ENCODE data around the gene SSNA1. TPM values are rescaled to one million over a fixed set of nuclear protein-coding genes. Genes with fewer than 3 reads are reported as not detected.

The SSNA1 gene
- total and polyA plus RNA-seq, 2 experiments from 2014 or later, result 82.2 to 128 TPM

DNA sequence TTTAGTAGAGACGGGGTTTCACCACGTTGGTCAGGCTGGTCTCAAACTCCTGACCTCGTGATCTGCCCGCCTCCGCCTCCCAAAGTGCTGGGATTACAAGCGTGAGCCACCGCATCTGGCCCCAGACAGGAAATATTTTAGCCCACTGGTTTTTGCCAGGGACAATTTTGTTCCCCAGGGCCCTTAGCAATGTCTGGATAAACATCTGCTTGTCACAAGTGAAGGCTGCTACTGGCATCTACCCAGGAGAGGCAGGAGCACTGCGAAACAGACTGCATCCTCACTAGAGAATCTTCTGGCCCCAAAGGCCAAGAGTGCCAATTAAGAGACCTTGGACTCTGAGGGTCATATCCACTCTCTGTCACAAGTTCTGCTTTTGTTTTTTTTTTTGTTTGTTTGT, 14.5 kb downstream of the SSNA1 start:
- no peak for DNase-seq (ENCODE audit: low spot score)
- TF ChIP-seq EZH2 (IDR thresholded peaks at IDR 0.05; ENCODE audit: borderline replicate concordance) (no peak), CTCF (IDR thresholded peaks at IDR 0.05; ENCODE audit: poor library complexity) (no peak), EZH2phosphoT487 (IDR thresholded peaks at IDR 0.05; ENCODE audit: low read depth, severe bottlenecking, unreplicated experiment) (no peak)
- no peaks in the 10 kb centered on the region for H3K9me2 ChIP-seq (replicated peaks; ENCODE audit: insufficient read depth)
- no peak overlapping the region for H3K4me3 ChIP-seq
- peaks cover 19% of the 10 kb centered on the region for H4K20me1 ChIP-seq (ENCODE audit: insufficient read depth, poor library complexity, severe bottlenecking)
- no peaks in the 10 kb centered on the region for H3K27me3 ChIP-seq
- 90% methylated on average over 8 of the region's 8 CpGs for WGBS (ENCODE audit: low lambda C conversion rate, missing lambda C conversion rate)
- H3K4me1 ChIP-seq (ENCODE audit: insufficient read depth), result peaks cover 47% of the 10 kb centered on the region
- peaks cover 74% of the 10 kb centered on the region for H3K79me2 ChIP-seq
- no peaks in the 10 kb centered on the region for H3K9me3 ChIP-seq (ENCODE audit: low read depth)
- no peak overlapping the region for H2AFZ ChIP-seq
- H3K4me2 ChIP-seq, result peak overlapping the region; percentile 87
- peak overlapping the region; percentile 65 for H3K27ac ChIP-seq
- H3K36me3 ChIP-seq (replicated peaks; ENCODE audit: insufficient read depth, low read depth), result no peaks in the 10 kb centered on the region

- Histone ChIP-seq H3K79me2 (peaks cover 56% of the 10 kb centered on the region), H3K27me3 (no peaks in the 10 kb centered on the region), H3K4me1 (ENCODE audit: insufficient read depth) (peaks cover 30% of the 10 kb centered on the region), H3K9me2 (replicated peaks; ENCODE audit: insufficient read depth) (no peaks in the 10 kb centered on the region), H4K20me1 (ENCODE audit: insufficient read depth, poor library complexity, severe bottlenecking) (peaks cover 2% of the 10 kb centered on the region), H3K4me2 (peak overlapping the region; percentile 87), H3K36me3 (replicated peaks; ENCODE audit: insufficient read depth, low read depth) (no peaks in the 10 kb centered on the region), H3K27ac (peak overlapping the region; percentile 88), H3K9me3 (ENCODE audit: low read depth) (no peaks in the 10 kb centered on the region), H2AFZ (peak overlapping the region; percentile 67), H3K4me3 (peak overlapping the region; percentile 83)
- DNase-seq (ENCODE audit: low spot score), result no peak
- 38% methylated on average over 21 of the region's 21 CpGs for WGBS (ENCODE audit: low lambda C conversion rate, missing lambda C conversion rate)
- TF ChIP-seq CTCF (IDR thresholded peaks at IDR 0.05; ENCODE audit: poor library complexity) (no peak), EZH2phosphoT487 (IDR thresholded peaks at IDR 0.05; ENCODE audit: low read depth, severe bottlenecking, unreplicated experiment) (no peak), EZH2 (IDR thresholded peaks at IDR 0.05; ENCODE audit: borderline replicate concordance) (no peak)
Measured at GRCh38 chr9:137204731-137205125, 16.3 kb downstream of the SSNA1 start.

DNA sequence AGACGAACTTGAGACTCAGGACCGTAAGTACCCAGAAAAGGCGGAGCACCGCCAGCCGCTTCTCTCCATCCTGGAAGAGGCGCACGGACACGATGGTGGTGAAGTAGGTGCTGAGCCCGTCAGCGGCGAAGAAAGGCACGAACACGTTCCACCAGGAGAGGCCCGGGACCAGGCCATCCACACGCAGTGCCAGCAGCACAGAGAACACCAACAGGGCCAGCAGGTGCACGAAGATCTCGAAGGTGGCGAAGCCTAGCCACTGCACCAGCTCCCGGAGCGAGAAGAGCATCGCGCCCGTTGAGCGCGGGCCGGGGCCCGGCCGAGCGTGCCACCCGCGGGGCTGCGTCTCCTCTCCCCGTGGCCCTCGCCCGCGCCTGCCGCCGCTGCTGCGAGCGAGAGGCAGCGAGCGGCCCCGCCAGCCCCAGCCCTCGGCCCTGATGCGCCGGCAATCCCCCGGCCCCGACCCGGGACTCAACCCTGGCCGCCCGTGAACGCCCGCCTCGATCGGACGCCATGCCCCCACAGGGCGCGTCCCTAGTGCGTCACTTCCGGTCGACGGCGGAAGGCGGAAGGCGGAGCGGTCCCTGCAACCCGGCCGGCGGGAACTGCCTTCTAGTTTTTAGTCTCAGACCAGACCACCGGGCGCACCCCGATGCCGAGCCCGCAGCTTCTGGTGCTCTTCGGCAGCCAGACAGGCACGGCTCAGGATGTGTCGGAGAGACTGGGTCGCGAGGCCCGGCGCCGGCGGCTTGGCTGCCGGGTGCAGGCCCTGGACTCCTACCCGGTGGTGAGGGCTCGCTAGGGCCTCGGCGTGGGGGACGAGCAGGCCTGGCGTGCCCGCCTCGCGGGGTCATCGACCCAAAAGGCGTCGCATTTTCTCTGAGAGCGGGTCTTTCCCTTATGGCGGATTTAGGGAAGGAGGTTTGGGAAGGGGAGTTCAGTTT, 16.9 kb downstream of the SSNA1 start, which contains the start of the genes NDOR1 and TMEM203:
NDOR1 (plus strand) TSS at position 575 of the 944 bp plus-strand sequence; CDS start at position 653, 78 bp downstream.
TMEM203 (minus strand) TSS at position 523 of the 944 bp plus-strand sequence; CDS start at position 289, 234 bp downstream.
- peak; percentile 94 for DNase-seq (ENCODE audit: low spot score)
- H3K9me2 ChIP-seq (replicated peaks; ENCODE audit: insufficient read depth), result no peaks in the 10 kb centered on the region
- peaks cover 55% of the 10 kb centered on the region for H3K79me2 ChIP-seq
- H4K20me1 ChIP-seq (ENCODE audit: insufficient read depth, poor library complexity, severe bottlenecking), result no peaks in the 10 kb centered on the region
- peak within 1 kb of the TSS; percentile 88 for H3K27ac ChIP-seq
- H3K27me3 ChIP-seq, result no peaks in the 10 kb centered on the region
- H3K4me2 ChIP-seq, result peak within 1 kb of the TSS; percentile 87
- H3K4me1 ChIP-seq (ENCODE audit: insufficient read depth), result peaks cover 29% of the 10 kb centered on the region
- H3K36me3 ChIP-seq (replicated peaks; ENCODE audit: insufficient read depth, low read depth), result no peaks in the 10 kb centered on the region
- no peaks in the 10 kb centered on the region for H3K9me3 ChIP-seq (ENCODE audit: low read depth)
- H3K4me3 ChIP-seq, result peak within 1 kb of the TSS; percentile 83
- peak within 1 kb of the TSS; percentile 67 for H2AFZ ChIP-seq
- 1% methylated on average over 89 of the region's 98 CpGs for WGBS (ENCODE audit: low lambda C conversion rate, missing lambda C conversion rate)
- TF ChIP-seq CTCF (IDR thresholded peaks at IDR 0.05; ENCODE audit: poor library complexity), result no peak
- TF ChIP-seq EZH2phosphoT487 (IDR thresholded peaks at IDR 0.05; ENCODE audit: low read depth, severe bottlenecking, unreplicated experiment), result no peak
- no peak for TF ChIP-seq EZH2 (IDR thresholded peaks at IDR 0.05; ENCODE audit: borderline replicate concordance)

All from hepatocyte (in vitro differentiated cells).